H1 (cell line): ENCODE results near the gene RAB3IL1.

ENCODE experiments used
- CREB1 ChIP-seq: IDR thresholded peaks from 2 replicates; pipeline ENCODE4 v1.6.1; 2012; ENCODE audit warnings: inconsistent platforms
- CTCF ChIP-seq, 3 experiments: IDR thresholded peaks; 1 replicate in 2 of 3; 2 replicates in 1 of 3; pipeline versions ENCODE4 v1.5.1 to v1.6.1; 2011; ENCODE audit warnings: low read length in 3 of 3, mild to moderate bottlenecking in 3 of 3, inconsistent platforms in 2 of 3, low read depth in 1 of 3, moderate library complexity in 1 of 3; ENCODE audit not compliant: insufficient read depth in 1 of 3; ENCODE audit errors: control extremely low read depth in 1 of 3
- EP300 ChIP-seq, 2 experiments: IDR thresholded peaks; 1 replicate in 1 of 2; 2 replicates in 1 of 2; pipeline ENCODE4 v1.6.1; 2011 to 2012; ENCODE audit warnings: low read depth in 2 of 2, low read length in 2 of 2, mild to moderate bottlenecking in 2 of 2, borderline replicate concordance in 1 of 2, inconsistent platforms in 1 of 2, moderate library complexity in 1 of 2
- HDAC2 ChIP-seq, 2 experiments: fragments of 300-600 bp in 1 of 2; sonication (generic) in 1 of 2; IDR thresholded peaks; 2 replicates each; pipeline ENCODE4 v1.6.1; 2011 to 2012; ENCODE audit warnings: low read depth in 2 of 2, low read length in 2 of 2, mild to moderate bottlenecking in 2 of 2, moderate library complexity in 2 of 2, borderline replicate concordance in 1 of 2, inconsistent platforms in 1 of 2
- POLR2A ChIP-seq, 2 experiments: IDR thresholded peaks; 1 replicate in 1 of 2; 2 replicates in 1 of 2; pipeline ENCODE4 v1.6.1; 2011; ENCODE audit warnings: low read depth in 2 of 2, low read length in 2 of 2, mild to moderate bottlenecking in 2 of 2; ENCODE audit errors: control extremely low read depth in 1 of 2
- SUZ12 ChIP-seq: fragments of 200-600 bp; sonication (generic); IDR thresholded peaks from 2 replicates; pipeline ENCODE4 v1.6.1; 2012; ENCODE audit warnings: mild to moderate bottlenecking, inconsistent platforms, low read length, moderate library complexity, mixed read lengths
- YY1 ChIP-seq: IDR thresholded peaks from 2 replicates; pipeline ENCODE4 v1.6.1; 2011; ENCODE audit warnings: low read depth, mild to moderate bottlenecking, low read length

GRCh38 chr11:61914471-61915171 lies 2.7 kb downstream of the RAB3IL1 start:
- TF ChIP-seq YY1 (no peak), EP300 (IDR thresholded peaks at IDR 0.05; ENCODE audit: borderline replicate concordance in 1 of 2, low read depth in 2 of 2, low read length in 2 of 2) (no peak), HDAC2 (IDR thresholded peaks at IDR 0.05; ENCODE audit: borderline replicate concordance in 1 of 2, low read depth in 2 of 2, low read length in 2 of 2) (no peak), CTCF (IDR thresholded peaks at IDR 0.05; ENCODE audit: control extremely low read depth in 1 of 3, insufficient read depth in 1 of 3, low read depth in 1 of 3, low read length in 3 of 3) (no peak), CREB1 (no peak), POLR2A (IDR thresholded peaks at IDR 0.05; ENCODE audit: control extremely low read depth in 1 of 2, low read depth in 2 of 2, low read length in 2 of 2) (no peak), SUZ12 (no peak)
